Suprapubic skin (tissue), 4 donors: ENCODE results near the gene NMT2.

ENCODE experiments used
- CTCF ChIP-seq, 2 donors: fragments of 200-600 bp in 1 of 2; fragments of 450-650 bp in 1 of 2; sonication (generic) in 1 of 2; IDR thresholded peaks; one replicate each; pipeline ENCODE4 v1.5.1; 2016 to 2019; ENCODE audit warnings: antibody characterized with exemption in 2 of 2, mild to moderate bottlenecking in 1 of 2, moderate library complexity in 1 of 2
- POLR2A ChIP-seq, 2 donors: fragments of 450-650 bp; IDR thresholded peaks; one replicate each; pipeline ENCODE4 v1.6.1; 2017; ENCODE audit warnings: antibody characterized with exemption in 2 of 2, mild to moderate bottlenecking in 2 of 2, moderate library complexity in 2 of 2
- POLR2AphosphoS5 ChIP-seq, 3 donors: sonication (generic); formaldehyde crosslinking; IDR thresholded peaks; one replicate each; pipeline ENCODE4 v1.6.1; 2017; ENCODE audit warnings: antibody characterized with exemption in 3 of 3

GRCh38 chr10:15121707-15122106, 46.8 kb downstream of the NMT2 start:
- no peak for TF ChIP-seq CTCF (IDR thresholded peaks at IDR 0.05)
- no peak for TF ChIP-seq POLR2A (IDR thresholded peaks at IDR 0.05)
- no peak for TF ChIP-seq POLR2AphosphoS5 (IDR thresholded peaks at IDR 0.05)
